ENCODE measurements around the gene CDKL4.
"Not testable (repeated sequence)": the region's sequence is repeated elsewhere in the genome, so short reads cannot be mapped to it uniquely, and the experiment has no call there.

The CDKL4 gene

DNA sequence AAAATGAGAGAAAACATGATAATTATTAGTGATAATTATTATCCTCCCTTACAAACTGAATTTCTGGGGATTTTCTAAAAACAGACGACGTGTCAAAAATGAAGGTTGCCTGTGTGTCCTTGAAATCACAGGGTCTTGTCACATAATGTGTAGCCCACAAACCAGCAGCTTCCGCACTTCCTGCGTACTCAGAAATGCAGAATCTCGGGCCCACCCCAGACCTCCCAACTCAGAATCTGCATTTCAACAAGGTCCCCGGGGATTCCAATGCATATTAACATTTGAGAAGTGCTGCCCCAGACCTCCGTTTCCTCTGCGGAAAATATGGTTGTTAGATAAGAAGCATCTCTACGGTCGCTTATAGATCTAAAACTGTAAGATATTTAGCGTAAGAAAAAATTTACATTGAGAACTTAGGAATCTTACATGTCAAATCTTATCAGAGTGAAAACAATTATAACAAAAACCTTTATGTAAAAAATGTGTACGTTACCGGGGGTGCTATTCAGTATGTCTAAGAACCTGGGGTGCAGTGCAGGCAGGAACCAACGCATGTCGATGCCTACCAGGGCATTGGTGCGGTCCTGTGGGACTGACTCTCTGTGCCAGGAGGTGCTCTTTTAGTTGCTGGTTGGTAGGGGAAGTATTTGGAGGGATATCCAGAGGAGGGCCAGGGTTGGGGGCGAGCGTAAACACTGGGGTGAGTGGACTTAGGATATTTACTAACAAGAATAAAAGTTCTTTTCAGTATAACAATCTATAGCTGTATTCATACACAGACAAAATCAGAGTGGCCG lies 15.2 kb downstream of the CDKL4 start:
- DNase-seq: no peak

DNA sequence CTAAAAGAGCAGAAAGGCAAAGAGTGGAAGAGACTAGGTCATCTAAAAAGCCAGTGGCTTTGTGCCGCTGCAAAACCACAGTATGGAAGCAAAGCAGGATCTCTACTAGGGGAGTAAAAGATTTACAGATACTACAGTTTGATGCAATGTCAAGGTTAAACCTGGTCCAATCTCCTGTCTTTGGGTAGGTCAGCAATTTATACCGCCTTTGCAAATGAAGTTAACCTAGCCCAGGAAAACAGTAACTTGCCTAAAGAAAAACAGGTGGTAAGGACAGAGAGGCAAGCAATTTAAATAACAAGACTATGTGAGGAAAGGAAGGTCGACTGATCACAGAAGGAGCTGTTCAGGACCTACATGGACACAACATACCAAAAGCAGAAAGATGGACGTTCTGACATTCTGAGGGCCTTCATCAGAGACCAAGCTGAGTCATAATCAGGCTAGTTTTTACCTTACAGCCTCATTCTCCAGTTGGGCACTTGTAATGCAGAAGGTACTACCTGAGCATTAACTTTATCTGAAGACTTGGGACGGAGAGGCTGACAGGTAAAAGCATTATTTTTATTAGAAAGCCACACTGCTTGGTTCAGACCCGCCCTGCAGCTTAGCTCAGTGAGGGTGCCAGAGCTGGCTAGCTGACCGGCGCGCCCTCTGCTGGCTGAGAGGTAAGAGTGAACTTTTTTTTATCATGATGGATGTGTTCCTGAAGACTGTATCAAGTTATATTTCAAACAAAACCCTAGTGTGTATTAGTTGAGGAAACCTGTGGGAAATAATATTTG lies 15.9 kb downstream of the CDKL4 start:
- DNase-seq: no peak

GRCh38 chr2:39225567-39225966 lies 18.2 kb downstream of the CDKL4 start:
- DNase-seq: no peak

GRCh38 chr2:39223909-39224308 lies 19.9 kb downstream of the CDKL4 start:
- DNase-seq: no peak

DNA sequence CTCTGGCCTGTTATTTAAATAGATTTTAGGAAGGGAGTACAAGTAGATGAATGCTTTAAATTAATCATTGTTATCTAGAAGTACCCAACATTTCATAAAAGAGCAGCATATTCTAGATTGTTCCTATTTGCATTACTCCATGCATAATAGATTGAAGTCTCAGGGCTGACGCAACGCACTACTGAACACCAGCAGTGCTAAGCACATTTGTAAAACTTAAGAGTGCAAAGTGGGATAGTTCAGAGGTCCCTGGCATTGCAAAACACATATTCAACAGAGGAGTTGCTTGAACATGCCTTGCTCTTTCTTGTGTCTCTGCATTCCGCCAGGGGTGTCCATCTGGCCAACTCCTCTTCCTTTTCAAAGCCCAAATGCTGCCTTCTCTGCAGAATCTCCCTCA lies 22.3 kb downstream of the CDKL4 start:
- DNase-seq: no peak

GRCh38 chr2:39220136-39220535 lies 23.6 kb downstream of the CDKL4 start:
- DNase-seq: no peak

GRCh38 chr2:39218391-39218790 lies 25.4 kb downstream of the CDKL4 start:
- DNase-seq: no peak

DNA sequence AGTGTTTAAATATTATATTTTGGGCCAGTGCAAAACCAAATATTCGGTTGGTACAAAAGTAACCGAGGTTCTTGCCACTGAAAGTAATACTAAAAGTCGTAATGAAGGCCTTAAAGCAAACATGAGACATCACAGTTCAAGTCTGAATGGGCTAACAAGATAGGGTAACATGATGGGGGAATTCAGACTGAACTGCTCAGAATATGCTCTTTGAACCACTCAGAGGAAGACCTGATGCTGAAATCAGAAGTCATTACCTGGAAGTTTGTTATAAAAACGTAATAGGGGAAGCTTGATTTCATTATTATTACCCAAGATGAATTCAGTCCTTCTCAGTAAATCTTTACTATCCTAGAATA lies 26.6 kb downstream of the CDKL4 start:
- no peak for DNase-seq

DNA sequence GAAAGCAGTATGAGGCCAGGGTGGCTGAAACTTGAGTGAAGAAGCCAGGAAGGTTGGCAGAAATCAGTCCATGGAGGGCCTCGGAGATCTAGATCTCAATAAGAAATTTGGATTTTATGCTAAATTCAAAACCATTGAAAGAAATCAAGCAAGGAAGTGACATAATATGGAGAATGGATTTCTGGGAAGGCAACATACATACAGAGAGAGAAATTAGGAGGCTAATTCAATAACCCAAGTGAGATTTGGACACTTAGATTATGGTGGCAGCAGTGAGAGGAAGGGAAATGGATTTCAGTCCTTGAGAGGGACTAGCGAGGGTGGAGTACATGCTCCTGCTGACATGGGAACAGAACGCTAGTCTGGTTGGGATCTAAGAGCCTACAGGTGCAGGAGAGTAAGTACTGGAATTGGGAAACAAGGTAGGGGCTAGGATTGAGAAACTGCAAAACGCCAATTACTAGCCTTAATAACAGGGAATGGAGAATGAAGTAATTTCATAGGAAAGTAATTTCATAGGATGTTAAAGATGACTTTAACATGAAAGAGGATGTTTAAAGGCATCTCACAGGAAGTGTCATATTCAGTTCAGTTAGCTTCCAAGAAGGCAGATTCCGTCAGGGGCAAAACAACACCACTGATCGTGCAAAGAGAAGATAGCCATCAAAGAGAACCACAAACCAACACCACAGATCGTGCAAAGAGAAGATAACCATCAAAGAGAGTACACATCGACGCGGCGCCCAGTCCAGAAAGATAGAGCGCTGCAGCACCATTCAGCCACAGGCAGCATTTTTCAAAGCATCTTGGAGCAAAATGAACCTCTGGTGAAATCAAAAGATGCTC lies 27.2 kb downstream of the CDKL4 start:
- DNase-seq: no peak

DNA sequence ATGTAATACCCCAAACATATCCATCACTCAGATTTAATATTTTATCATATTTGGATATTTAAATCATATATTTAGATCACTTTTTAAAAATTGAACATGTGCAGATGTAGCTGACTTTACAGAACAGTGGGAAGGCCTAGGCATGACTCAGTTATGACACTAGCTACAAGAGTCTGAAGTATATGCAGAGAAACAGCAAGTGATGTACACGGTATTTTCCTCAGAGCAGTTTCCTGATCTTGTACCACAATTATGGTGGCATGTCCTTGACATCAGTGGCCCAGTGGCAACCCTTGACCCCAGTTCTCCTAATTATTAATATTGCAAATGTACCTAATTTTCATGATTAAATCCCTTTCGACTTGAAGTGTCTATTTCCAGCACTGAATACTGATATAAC lies 28.2 kb downstream of the CDKL4 start:
- no peak for DNase-seq

GRCh38 chr2:39213015-39213414 lies 30.8 kb downstream of the CDKL4 start:
- no peak for DNase-seq

GRCh38 chr2:39210846-39211245 lies 32.9 kb downstream of the CDKL4 start:
- DNase-seq: no peak

GRCh38 chr2:39203382-39203781 lies 40.4 kb downstream of the CDKL4 start:
- no peak for DNase-seq

DNA sequence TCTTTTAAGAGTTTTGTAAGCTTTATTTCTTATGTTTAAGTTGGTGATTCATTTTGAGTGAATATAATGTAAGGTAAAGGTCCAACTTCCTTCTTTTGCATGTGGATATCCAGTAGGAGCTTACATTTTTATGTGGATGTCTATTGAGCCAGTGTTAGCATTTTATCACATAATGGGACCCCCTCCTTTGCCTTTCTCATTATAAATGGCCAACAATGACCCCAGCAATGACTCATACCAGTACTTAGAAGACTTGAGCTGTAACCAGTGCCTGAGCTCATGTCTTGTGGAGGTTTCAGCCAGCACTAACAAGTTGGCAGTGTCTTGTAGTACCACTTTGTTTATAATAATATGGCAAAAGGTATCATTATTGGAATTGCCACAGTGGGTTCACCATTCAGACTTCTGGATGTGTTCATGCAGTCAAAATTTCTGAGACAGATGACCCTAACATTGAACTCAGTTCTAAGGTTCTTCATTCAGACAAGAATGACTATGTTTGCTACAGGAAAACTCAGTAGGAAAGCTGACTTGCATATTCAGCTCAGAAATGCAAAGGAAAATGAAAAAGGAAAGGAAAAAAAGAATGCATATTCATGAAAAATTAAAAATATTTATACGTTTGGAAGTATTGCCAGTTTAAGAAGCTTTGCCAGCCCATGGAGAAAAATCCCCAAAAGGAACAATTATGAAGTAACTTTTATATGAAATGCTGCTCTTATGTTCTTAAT lies 41.0 kb downstream of the CDKL4 start:
- DNase-seq: no peak

DNA sequence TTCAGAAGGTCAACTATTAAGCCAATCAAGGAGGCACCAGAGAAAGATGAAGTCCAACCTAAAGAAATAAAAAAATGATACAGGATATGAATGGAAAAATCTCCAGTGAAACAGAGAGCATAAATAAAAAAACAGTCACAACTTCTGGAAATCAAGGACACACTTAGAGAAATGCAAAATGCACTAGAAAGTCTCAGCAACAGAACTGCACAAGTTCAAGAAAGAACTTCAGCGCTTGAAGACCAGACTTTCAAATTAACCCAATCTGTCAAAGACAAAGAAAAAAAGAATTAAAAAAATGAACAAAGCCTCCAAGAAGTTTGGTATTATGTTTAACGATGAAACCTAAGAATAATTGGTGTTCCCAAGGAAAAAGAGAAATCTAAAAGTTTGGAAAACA lies 46.8 kb downstream of the CDKL4 start:
- not testable (repeated sequence) for DNase-seq

DNA sequence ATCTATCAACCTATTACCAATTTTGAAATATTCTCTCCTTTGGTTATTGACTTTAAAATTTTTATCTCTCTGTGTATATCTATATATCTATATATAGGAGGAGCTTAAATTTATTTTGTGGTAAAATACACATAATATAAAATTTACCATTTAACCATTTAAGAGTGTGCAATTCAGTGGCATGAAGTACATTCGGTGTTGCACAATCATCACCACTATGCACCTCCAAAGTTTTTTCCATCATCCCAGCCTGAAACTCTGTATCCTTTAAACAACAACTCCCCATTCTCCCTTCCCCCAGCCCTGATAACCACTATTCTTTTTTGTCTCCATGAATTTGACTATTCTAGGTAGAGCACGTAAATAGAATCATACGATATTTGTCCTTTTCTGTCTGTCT lies 49.1 kb downstream of the CDKL4 start:
- DNase-seq: no peak

DNA sequence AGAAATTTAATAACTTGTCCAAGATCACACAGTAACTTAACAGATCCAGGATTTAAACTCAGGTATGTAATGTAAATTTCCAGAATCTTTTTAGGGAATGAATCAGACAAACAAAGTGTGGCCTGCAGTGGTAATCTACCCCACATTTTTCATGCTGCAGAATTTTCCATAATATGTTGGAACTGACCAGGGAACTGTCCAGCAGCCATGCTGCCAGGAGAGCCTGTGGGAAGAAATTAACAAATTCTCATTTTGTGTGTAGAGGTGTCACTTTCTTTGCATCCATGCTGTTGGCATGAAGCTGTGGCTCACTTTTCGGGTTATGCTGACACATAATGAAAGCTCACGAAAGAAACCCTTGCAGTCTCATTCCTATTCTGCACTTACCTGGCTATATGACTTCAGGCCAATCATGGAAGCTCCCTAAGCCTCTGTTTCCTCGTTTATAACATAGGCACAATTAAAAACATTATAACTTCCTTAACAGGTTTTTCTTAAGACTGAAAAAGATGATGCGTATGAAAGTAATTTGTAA lies 54.7 kb downstream of the CDKL4 start:
- no peak for DNase-seq

GRCh38 chr2:39183673-39184072 lies 60.1 kb downstream of the CDKL4 start:
- DNase-seq: no peak

- no peak for DNase-seq
These were observed 62.5 kb downstream of the CDKL4 start for GRCh38 chr2:39181297-39181696.

DNA sequence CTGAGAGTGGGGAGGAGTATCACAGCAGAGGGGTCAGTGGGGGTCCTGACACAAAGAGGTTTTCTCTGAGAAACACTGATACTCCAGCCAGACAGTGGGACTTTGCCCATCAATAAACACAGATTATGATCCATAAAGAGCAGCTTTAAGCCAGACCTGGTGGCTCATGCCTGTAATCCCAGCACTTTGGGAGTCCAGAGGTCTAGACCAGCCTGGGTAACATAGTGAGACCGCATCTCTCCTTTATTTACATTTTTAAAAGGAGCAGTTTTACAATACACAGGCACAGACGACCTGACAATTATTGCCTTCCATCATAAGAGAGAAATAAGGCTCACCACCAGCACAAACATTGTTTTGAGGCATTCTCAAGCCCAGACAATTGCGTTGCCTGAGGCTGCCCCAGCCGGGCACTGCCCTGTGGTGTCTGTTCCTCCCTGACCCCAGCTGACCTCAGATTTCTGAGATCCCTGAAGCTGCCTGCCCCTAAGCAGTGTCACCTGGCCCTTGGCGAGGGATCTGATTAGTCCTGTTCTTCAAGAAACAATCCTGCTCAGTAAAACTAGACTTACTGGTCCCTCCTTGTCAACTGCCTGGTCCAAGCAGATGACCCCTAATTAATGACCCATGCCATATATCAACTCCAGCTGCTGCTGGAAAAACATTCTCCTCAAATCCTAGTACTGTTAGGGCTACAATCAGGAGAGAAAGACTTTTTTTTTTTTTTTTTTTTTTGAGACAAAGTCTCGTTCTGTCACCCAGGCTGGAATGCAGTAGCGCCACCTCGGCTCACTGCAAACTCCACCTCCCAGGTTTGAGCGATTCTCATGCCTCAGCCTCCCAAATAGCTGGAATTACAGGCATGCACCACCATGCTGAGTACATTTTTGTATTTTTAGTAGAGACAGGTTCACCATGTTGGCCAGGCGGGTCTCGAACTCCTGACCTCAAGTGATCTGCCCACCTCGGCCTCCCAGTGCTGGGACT lies 63.5 kb downstream of the CDKL4 start:
- no peak for DNase-seq

DNA sequence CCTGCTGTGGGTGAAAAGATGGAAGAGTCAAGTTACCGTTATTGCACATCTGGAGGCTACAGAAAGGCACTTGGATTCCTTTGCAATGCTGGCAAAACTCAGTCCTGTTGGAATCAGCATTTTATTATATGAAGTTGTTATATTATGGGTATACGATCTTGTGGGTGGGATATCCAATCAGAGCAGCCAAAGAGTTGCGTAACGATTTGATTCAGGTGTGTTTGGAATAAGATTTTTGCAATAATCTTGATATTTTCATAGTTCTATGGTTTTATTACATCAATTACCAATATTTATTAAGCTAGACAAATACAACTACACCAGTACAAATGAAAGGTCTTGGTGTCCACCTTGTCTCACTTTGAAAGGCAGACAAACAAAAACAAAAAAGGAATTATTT lies 65.0 kb downstream of the CDKL4 start:
- DNase-seq: no peak

All from NCI-H524 treated with DMSO at 0.1 percent for 48 hours (cell line).